Stimulated activated CD8-positive, alpha-beta memory T cell treated with anti-CD3 and anti-CD28 coated beads, Interleukin-4, amount 100 ng/mL, for 48 hours (primary cell): ENCODE results near the gene LRRC43.

ENCODE experiments used
- DNase-seq: peaks from one replicate; pipeline ENCODE4 v3.0.0-alpha.2; 2020

Gene LRRC43

DNA sequence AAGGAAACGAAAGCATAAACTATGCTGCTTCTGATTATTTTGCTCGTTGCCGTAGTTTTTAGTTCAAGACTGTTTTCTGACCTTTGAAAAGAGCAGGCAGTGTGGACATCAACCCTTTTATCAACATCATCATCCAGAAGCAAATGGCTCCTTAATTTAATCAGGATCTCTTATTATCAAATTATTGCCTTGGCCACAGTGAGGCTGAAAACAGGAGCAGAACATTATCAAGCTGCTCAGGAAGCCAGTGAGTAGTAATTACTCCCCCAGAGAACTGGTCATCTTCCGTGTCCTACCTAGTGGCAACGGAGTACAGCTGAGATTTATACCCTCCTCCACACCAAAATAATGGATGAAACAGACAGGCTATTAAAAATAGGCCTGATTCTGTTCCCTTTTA is 45.2 kb downstream of the LRRC43 start:
- no peak for DNase-seq

DNA sequence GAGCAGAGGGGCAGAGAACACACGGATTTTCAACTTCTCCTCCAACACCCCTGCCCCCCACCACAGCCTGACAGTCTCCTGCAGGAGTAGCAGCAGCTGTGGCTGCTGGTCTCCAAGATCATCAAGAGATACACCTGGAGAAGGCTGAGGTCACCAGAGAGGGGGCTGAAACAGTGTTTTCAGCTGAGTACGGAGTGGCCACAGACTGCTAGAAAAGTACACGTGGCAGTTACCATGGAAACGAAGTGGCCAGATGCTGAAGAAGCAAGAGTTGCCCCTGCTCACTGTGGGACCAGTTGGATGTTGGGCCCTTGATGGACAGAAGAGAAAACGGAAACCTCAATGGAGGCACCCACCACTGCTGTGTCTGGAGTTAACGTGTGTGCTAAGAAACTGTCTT is 47.9 kb downstream of the LRRC43 start:
- no peak for DNase-seq

DNA sequence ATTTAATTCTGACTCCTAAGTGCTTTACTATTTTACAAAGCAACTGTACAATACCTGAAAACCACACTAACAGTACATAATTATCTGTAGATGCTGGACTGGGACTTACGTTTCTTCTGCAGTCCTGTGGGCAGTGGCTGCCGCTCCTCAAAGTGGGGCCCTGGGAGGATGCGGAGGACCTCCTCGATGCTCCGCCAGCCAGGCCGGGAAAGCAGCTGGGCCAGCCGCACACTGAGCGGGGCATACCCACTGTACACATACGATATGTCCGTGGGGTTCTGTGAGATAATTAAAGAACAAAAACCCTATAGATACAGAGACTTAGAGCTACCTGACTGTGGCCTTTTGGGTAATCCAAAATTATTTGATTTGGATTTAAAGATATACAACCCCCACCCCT is 49.8 kb downstream of the LRRC43 start:
- no peak for DNase-seq

DNA sequence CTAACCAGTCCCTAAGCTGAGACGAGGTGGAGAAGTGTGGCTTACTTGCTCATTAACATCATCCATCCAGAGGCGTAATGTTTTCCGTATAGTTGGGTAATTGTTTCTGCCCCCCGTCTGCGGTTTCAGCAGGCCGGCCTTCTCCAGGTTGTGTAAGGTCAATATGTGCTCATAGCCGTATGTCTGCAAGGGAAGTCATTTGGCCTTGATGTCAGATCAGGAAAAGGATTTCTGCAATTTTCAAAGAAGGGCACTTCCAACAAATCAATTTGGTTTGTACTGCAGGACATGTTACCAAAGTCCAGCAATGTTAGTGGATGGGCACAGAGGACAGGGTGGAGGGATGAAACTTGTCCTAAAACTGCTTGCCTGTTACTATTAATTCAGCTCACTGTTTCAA is 52.8 kb downstream of the LRRC43 start:
- DNase-seq = no peak

DNA sequence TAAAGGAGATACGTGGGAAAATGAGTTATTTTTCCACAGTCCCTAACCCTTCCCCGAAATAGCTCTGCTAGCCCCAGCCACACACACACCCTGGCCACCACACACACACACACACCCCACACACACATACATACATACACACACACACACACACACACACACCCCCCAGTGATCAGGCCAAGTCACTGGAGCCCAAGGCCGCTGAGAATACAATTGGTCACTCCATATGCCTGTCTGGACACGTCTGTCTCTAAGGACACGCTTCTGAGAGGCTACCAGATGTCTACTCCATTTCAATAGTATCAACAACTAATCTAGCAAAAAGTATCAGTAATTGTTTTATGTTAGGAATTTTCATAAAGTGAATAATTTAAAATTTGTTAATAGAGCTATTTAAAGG is 55.9 kb downstream of the LRRC43 start:
- DNase-seq = no peak

DNA sequence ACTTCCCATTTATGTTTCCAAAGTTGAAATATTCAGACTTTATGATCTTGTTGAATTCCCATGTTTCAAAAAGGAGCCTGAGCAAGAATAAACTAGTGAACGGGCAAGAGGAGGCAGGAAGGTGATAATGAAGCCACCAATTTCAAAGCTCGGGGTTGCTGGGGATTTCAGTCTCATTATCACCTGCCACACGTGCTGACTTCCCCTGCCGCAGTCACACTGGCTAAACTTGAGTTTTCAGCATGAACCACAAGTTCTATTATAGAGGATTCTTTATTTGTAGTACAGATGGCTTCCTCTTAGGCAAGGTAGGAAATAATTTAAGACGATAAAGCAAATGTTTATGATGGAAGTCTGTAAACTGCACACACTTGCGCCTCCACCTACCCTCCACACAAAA is 61.0 kb downstream of the LRRC43 start:
- DNase-seq = no peak

DNA sequence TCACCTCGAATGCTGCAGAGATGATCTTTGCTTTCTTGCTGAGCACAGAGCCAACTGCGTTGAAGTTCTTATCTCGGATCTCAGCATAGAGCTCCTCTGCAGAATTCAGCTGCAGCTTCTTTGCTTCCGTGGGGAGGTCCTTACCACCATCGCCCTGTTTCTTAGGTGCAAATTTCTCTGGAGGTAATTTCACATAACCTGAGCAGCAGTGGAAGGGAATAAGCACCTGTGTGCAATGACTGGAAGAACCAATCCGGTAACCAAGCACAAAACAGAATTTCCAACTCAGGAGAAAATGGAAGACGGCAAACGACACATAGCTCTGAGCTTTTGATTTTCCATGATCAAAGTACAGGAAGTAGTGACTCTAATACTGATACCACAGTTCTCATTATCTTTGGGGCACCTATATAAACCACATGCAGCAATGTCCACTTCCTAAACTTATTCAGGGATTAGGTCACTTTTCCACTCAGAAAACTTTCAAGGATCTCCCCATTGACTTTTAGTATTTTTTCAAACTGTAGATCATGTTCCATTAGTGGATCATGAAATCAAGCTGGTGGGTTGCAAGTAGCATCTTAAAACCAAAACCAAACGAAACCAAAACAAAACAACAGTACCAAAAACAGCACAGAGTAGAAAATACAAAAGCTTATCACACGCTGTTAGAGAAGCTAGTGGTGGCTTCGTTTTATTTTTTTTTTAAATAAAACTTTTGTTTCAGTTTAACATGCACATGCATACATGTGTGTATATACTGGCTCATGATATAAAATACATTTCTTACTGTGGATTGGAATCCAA is 61.8 kb downstream of the LRRC43 start:
- no peak for DNase-seq

DNA sequence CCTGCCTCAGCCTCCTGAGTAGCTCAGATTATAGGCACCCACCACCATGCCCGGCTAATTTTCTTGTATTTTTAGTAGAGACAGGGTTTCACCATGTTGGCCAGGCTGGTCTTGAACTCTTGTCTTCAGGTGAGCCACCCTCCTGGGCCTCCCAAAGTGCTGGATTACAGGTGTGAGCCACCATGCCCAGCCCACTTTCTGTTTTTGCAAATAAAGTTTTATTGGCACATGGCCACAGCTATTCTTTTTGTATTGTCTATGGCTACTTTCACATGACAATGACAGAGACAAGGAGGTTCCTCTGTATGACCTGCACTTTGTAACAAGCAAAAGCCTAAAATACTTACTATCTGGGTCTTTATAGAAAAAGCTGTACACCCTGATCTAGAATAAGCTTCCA is 62.6 kb downstream of the LRRC43 start:
- DNase-seq = no peak

DNA sequence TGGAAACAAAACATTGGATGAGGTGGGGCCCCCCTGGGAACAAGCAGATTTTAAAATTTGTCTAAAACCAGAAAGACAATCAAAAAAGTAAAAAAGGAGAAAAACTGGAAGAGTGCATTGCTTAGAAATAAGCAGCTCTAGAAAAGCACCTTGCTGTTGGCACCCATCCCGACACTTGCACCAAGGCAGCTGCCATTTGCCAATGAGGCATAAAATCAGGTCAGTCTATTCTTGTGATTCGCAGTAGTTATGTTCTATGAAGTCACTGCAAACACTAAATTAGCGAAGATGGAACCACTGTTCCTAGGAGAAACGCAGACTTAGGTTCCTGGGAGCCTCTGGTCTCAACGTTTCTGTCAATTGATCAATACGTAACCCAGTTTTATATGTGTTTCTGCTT is 67.1 kb downstream of the LRRC43 start:
- no peak for DNase-seq

DNA sequence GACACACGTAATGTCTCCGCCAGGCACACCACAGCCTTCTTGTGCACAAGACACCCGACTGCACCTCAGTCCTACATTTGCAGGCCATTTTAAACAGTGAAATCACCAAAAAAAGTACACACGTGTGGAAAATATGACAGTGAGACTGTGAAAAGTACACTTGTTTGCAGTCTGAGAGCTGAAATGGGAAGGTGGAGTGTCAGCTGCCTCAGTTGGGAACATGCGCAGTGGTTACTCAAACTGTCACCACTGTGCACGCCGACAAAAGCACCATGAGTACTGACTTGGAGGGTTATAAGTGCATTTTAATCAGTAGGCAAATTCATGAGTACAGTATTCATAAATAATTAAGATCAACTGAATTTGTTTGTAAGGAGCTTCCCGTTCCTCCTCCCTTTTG is 67.6 kb downstream of the LRRC43 start:
- no peak for DNase-seq
